Measurements from ENCODE around the gene RGMB.

DNA sequence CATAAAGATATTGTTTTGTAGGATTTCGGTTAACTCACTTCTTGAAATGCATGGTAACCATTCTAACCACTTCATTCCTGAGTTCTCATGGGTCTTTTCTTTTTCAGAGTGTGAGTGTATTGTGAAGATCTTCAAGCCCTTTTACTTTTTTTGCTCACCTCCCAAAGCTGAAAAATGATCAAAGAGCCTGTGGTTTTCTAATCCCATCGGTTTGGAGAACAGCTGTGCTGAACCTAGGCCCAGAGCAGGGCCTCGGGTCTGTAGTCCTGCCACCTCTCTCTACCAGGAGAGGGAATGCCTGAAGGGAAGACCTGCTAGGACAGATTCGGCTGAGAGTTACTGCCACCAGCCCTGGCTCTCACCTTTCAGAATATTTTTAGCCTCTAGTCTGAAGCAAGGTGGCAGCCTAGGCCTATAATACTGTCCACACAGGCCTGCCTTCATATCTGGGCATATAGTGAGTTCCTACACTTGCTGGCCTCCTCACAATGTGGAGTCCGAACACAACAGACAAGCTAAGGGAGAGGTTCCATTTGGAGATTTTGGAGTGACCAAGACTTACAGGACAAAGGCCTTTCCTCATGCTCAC, 13.8 kb downstream of the RGMB start:
- TF ChIP-seq, protein P1, sequence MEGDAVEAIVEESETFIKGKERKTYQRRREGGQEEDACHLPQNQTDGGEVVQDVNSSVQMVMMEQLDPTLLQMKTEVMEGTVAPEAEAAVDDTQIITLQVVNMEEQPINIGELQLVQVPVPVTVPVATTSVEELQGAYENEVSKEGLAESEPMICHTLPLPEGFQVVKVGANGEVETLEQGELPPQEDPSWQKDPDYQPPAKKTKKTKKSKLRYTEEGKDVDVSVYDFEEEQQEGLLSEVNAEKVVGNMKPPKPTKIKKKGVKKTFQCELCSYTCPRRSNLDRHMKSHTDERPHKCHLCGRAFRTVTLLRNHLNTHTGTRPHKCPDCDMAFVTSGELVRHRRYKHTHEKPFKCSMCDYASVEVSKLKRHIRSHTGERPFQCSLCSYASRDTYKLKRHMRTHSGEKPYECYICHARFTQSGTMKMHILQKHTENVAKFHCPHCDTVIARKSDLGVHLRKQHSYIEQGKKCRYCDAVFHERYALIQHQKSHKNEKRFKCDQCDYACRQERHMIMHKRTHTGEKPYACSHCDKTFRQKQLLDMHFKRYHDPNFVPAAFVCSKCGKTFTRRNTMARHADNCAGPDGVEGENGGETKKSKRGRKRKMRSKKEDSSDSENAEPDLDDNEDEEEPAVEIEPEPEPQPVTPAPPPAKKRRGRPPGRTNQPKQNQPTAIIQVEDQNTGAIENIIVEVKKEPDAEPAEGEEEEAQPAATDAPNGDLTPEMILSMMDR (IDR thresholded peaks at IDR 0.05), result no peak
- TF ChIP-seq POLR2AphosphoS5 (IDR thresholded peaks at IDR 0.05), result no peak
- TF ChIP-seq POLR2A (IDR thresholded peaks at IDR 0.05), result no peak
